Fibroblast of pulmonary artery (primary cell): ENCODE data around the gene NEK11.
A peak's percentile ranks its signal among the peaks of the same experiment; 100 is the strongest.

Experiments used
- DNase-seq: peaks from one replicate; pipeline ENCODE4 v3.0.0-alpha.2; 2010; ENCODE audit warnings: low read depth
- H3K4me3 ChIP-seq: replicated peaks from 2 replicates; pipeline ENCODE4 v1.5.1; 2011; ENCODE audit warnings: low read depth, mild to moderate bottlenecking, control low read depth, low read length, moderate library complexity
- TF ChIP-seq, protein P1 (sequence below): IDR thresholded peaks from 2 replicates; pipeline ENCODE4 v1.5.1; 2011; ENCODE audit warnings: mild to moderate bottlenecking, control low read depth, low read length, inconsistent platforms; ENCODE audit errors: missing control alignments

Gene NEK11

GRCh38 chr3:131018970-131019369, 7.7 kb upstream of the NEK11 start:
- no peak for DNase-seq
- no peak overlapping the region for H3K4me3 ChIP-seq
- TF ChIP-seq, protein P1, sequence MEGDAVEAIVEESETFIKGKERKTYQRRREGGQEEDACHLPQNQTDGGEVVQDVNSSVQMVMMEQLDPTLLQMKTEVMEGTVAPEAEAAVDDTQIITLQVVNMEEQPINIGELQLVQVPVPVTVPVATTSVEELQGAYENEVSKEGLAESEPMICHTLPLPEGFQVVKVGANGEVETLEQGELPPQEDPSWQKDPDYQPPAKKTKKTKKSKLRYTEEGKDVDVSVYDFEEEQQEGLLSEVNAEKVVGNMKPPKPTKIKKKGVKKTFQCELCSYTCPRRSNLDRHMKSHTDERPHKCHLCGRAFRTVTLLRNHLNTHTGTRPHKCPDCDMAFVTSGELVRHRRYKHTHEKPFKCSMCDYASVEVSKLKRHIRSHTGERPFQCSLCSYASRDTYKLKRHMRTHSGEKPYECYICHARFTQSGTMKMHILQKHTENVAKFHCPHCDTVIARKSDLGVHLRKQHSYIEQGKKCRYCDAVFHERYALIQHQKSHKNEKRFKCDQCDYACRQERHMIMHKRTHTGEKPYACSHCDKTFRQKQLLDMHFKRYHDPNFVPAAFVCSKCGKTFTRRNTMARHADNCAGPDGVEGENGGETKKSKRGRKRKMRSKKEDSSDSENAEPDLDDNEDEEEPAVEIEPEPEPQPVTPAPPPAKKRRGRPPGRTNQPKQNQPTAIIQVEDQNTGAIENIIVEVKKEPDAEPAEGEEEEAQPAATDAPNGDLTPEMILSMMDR = no peak

- TF ChIP-seq, protein P1 = no peak
- H3K4me3 ChIP-seq = no peak overlapping the region
- DNase-seq = no peak
Measured at GRCh38 chr3:131020122-131020693, 6.5 kb upstream of the NEK11 start.

DNA sequence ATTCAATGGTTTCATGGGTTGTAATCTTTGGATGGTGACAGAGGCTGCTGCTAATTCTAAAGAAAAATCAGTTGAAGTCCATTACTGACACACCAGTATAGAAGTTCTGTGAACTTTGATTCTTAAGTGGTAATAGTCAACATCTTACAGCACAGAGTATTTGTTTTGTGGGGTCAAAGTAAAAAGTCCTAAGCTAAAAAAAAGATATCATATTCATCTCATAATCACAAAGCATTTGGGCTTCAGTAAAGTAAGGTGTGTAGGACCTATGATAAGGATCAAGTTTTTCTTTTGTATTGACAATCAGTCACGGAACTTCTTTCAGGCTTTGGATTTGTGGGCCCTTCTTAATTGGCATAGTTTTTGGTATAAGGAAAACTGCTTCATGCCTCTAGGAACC, 1.1 kb upstream of the NEK11 start:
- no peak for DNase-seq
- H3K4me3 ChIP-seq = peak overlapping the region; percentile 83
- TF ChIP-seq, protein P1 = no peak

DNA sequence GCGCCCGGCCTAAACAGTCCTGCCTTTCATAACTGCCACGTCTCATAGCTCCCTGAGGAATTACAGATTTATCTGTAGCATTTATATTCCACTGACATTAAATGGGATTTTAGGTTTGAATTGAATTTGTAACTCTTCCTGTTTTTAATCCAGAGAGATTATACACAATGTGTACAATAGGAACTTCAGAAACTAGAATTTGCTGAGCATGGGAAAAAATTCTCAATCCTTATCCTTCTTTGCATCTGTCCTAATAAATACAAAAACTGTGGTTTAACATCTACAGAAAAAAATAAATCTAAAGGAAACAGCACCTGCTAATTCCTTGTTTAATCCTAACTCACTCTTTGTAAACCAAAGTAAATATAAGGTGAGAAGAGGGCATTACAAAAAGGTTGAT, 2.2 kb downstream of the NEK11 start:
- no peak for DNase-seq
- TF ChIP-seq, protein P1 = no peak
- no peak overlapping the region for H3K4me3 ChIP-seq

DNA sequence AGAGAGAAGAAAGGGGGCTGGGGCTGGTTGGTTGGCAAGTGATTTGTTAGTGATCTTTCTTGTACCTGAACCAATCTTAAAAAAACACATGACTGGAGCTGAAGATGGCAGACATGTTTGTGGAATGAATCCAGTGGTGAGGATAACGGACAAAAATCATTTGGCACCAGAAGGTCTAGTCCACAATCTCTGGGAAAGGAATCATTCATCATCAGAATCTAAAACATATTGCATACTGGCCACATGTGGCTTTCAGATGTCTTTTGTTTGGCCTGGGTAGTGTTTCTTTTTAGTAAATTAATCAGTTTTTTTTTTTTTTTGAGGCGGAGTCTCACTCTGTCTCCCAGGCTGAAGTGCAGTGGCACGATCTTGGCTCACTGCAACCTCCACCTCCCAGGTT, 5.0 kb downstream of the NEK11 start:
- TF ChIP-seq, protein P1 = no peak
- no peak overlapping the region for H3K4me3 ChIP-seq
- DNase-seq = no peak

DNA sequence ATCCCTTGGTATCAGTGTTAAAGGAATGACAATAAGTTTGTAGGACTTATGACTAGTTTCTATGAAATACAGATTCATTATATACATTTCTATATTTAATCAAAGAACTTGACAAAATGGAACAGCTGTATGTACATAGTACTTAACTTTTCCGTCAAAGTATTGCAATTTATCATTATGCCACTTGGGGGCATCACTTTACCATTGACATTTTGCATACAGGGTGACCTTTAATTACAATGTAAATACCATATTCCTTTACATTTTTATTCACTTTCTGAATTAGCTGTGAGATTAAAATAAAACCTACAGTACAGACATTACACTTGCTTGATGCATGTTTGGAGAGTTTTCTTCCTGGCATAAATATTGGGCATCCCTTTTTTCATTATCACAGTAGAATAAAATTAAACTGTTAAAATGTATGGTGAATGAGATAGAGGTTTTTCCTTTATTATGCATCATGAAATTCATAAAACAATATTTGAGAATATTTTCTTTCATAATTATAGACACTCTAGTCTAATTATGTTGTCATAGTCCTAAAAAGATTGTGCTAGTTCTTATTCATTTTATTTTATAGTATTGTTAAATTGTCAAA, 6.9 kb downstream of the NEK11 start:
- TF ChIP-seq, protein P1 = peak; percentile 67
- H3K4me3 ChIP-seq = no peak overlapping the region
- DNase-seq = peak; percentile 75

DNA sequence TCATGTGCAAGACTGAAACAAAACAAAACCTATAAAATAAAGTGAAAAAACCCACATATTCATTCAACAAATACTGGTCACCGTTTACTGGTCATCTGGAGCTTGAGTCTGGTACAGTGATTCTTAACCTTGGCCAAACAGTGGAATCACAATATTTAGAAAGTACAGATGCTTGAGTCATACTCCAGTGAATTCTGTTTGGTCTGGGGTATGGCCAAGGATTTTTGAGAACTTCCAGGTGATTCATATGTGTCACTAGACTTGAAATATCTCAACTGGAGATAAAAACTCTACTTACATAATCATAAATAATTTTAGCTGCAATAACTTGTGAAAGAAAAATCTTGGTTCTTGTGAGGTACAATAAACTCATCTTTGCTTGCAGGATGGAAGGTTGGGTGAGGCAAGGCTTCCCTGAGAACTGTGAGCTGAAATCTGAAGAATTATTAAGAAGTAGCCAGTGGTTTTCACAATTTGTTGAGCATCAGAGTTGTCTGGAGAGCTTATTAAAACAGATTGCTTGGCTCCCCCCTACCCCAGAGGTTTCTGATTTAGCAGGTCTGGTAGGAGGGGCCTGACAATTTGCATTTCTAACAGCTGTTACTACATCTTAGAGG, 9.6 kb downstream of the NEK11 start:
- no peak overlapping the region for H3K4me3 ChIP-seq
- TF ChIP-seq, protein P1 = no peak
- DNase-seq = peak; percentile 77
